Astrocyte (in vitro differentiated cells and primary cell): ENCODE results near the gene NUAK1.

Experiments used
- CTCF ChIP-seq: IDR thresholded peaks from 2 replicates; pipeline ENCODE4 v1.5.1; 2011; ENCODE audit warnings: low read depth, mild to moderate bottlenecking, inconsistent platforms, low read length, moderate library complexity; ENCODE audit not compliant: insufficient read depth
- EZH2 ChIP-seq: IDR thresholded peaks from 2 replicates; pipeline ENCODE4 v1.6.1; 2012; ENCODE audit warnings: mild to moderate bottlenecking, low read length, inconsistent platforms; ENCODE audit not compliant: insufficient read depth

GRCh38 chr12:106187155-106187789 lies 48.5 kb upstream of the NUAK1 start:
- no peak for TF ChIP-seq CTCF
- TF ChIP-seq EZH2, result no peak
